PC-3 (cell line): ENCODE measurements around the gene UBE2E3. TPM values are rescaled to one million over a fixed set of nuclear protein-coding genes. Genes with fewer than 3 reads are reported as not detected.

ENCODE experiments used
- ATAC-seq: fragments of 200-7000 bp; cut with Tn5 transposase; 2 replicates; pipeline ENCODE4 v1.9.1; 2020; ENCODE audit warnings: mild to moderate bottlenecking, moderate library complexity
- BruUV-seq: library from RNA; stranded (reverse); fragments of 400-500 nt; replicated peaks from 2 replicates; lab custom pipeline; 2021; lab: Mats Ljungman, UMichigan
- CTCF ChIA-PET: fragments of 300-600 bp; sonication (Branson Sonifier 250); formaldehyde crosslinking; loops from one replicate; lab custom pipeline; 2022; ENCODE audit warnings: antibody characterized with exemption; lab: Charles Lee
- POLR2A ChIA-PET: fragments of 300-600 bp; sonication (Branson Sonifier 250); formaldehyde crosslinking; loops from one replicate; lab custom pipeline; 2022; ENCODE audit warnings: antibody characterized with exemption; ENCODE audit not compliant: unreplicated experiment; lab: Charles Lee
- DNase-seq: peaks from one replicate; pipeline ENCODE4 v3.0.0-alpha.2; 2015
- H2AFZ ChIP-seq: fragments of 300-600 bp; sonication (generic); 2 replicates; pipeline ENCODE4 v1.6.0; 2016; ENCODE audit warnings: antibody characterized with exemption, low read length
- H3F3A ChIP-seq: fragments of 300-600 bp; sonication (generic); one replicate; pipeline ENCODE4 v1.6.0; 2017; ENCODE audit warnings: antibody characterized with exemption, low read length, control low read depth, mild to moderate bottlenecking; ENCODE audit not compliant: unreplicated experiment
- H3K27ac ChIP-seq: fragments of 300-600 bp; sonication (generic); 2 replicates; pipeline ENCODE4 v1.5.1; 2016; ENCODE audit warnings: mild to moderate bottlenecking, low read length
- H3K27me3 ChIP-seq: fragments of 300-600 bp; sonication (generic); 2 replicates; pipeline ENCODE4 v1.6.1; 2016; ENCODE audit warnings: low read length, mixed read lengths
- H3K36me3 ChIP-seq: fragments of 300-600 bp; sonication (generic); 2 replicates; pipeline ENCODE4 v1.6.1; 2016; ENCODE audit warnings: low read depth, mixed run types, low read length, mixed read lengths
- H3K4me1 ChIP-seq: fragments of 300-600 bp; sonication (generic); 2 replicates; pipeline ENCODE4 v1.5.1; 2016; ENCODE audit warnings: low read length; ENCODE audit not compliant: insufficient read depth
- H3K4me2 ChIP-seq: fragments of 300-600 bp; sonication (generic); 2 replicates; pipeline ENCODE4 v1.6.0; 2016; ENCODE audit warnings: low read length
- H3K4me3 ChIP-seq: fragments of 300-600 bp; sonication (generic); 2 replicates; pipeline ENCODE4 v1.5.1; 2016; ENCODE audit warnings: mild to moderate bottlenecking, low read length, mixed read lengths
- H3K79me2 ChIP-seq: fragments of 300-600 bp; sonication (generic); 2 replicates; pipeline ENCODE4 v1.6.1; 2017; ENCODE audit warnings: low read length, mixed read lengths
- H3K9ac ChIP-seq: fragments of 300-600 bp; sonication (generic); 2 replicates; pipeline ENCODE4 v1.6.0; 2016; ENCODE audit warnings: mild to moderate bottlenecking, low read length
- H3K9me2 ChIP-seq: fragments of 300-600 bp; sonication (generic); replicated peaks from 2 replicates; pipeline ENCODE4 v1.6.1; 2016; ENCODE audit warnings: mixed run types, low read length, mixed read lengths
- H3K9me3 ChIP-seq: fragments of 300-600 bp; sonication (generic); 2 replicates; pipeline ENCODE4 v1.6.1; 2016; ENCODE audit warnings: low read length, mixed read lengths
- H4K20me1 ChIP-seq: fragments of 300-600 bp; sonication (generic); 2 replicates; pipeline ENCODE4 v1.6.1; 2016; ENCODE audit warnings: low read length, mixed read lengths
- CTCF ChIP-seq: fragments of 300-600 bp; sonication (generic); conservative IDR thresholded peaks from 2 replicates; pipeline ENCODE4 v1.5.1; 2017; ENCODE audit warnings: antibody characterized with exemption, low read depth, mild to moderate bottlenecking, low read length
- EZH2 ChIP-seq: fragments of 300-600 bp; sonication (generic); IDR thresholded peaks from one replicate; pipeline ENCODE4 v1.6.1; 2017; ENCODE audit warnings: antibody characterized with exemption, mild to moderate bottlenecking, low read length; ENCODE audit not compliant: unreplicated experiment
- EZH2phosphoT487 ChIP-seq: fragments of 300-600 bp; sonication (generic); IDR thresholded peaks from 2 replicates; pipeline ENCODE4 v1.6.1; 2018; ENCODE audit warnings: mild to moderate bottlenecking, antibody characterized with exemption, low read length, borderline replicate concordance
- intact Hi-C: fragments of 100-400 bp; cut with micrococcal nuclease; formaldehyde crosslinking; loops from 2 replicates; pipeline ENCODE4 v1.9.0; 2023
- total RNA-seq: library from RNA; depleted of rRNA; stranded (reverse); fragments of >200 nt; gene quantifications from 2 replicates; pipeline ENCODE4 v1.2.3, GENCODE V29; 2014

Gene UBE2E3
- total RNA-seq, 1 experiment from 2014 or later = 95.6 TPM

- peak; percentile 1 for ATAC-seq
- peaks cover 51% of the 10 kb centered on the region for H3K79me2 ChIP-seq
- H3K4me2 ChIP-seq = peak overlapping the region; percentile 89
- BruUV-seq = TSS peak; percentile 44
- H3K9me2 ChIP-seq = no peaks in the 10 kb centered on the region
- ChIA-PET POLR2A (interaction anchor here (0.5 to 0.7 kb wide), 6 partner anchors 14 to 461 kb away, joined by 3 to 20 read pairs (median 8); no protein-coding TSS in a partner anchor), CTCF (interaction anchor here (0.6 to 1.9 kb wide), 8 partner anchors 221 to 1744 kb away, joined by 3 to 18 read pairs (median 5); no protein-coding TSS in a partner anchor)
- H3K36me3 ChIP-seq = peaks cover 19% of the 10 kb centered on the region
- TF ChIP-seq EZH2phosphoT487 = no peak
- TF ChIP-seq EZH2 = no peak
- no peak for TF ChIP-seq CTCF
- H2AFZ ChIP-seq = peak overlapping the region; percentile 31; the same call in 1 of the 2 replicates
- peak overlapping the region; percentile 81 for H3K4me3 ChIP-seq
- peaks cover 54% of the 10 kb centered on the region for H3K4me1 ChIP-seq
- H3F3A ChIP-seq = peaks cover 4% of the 10 kb centered on the region
- H4K20me1 ChIP-seq = peaks cover 4% of the 10 kb centered on the region; the same call in 1 of the 2 replicates
- peak overlapping the region; percentile 92 for H3K9ac ChIP-seq
- H3K9me3 ChIP-seq = no peaks in the 10 kb centered on the region
- intact Hi-C loops = loop anchor here (2.0 to 5.0 kb wide), 5 partner anchors 76 to 740 kb away; no protein-coding TSS in a partner anchor
- H3K27me3 ChIP-seq = no peaks in the 10 kb centered on the region
- peak; percentile 47 for DNase-seq
- peak overlapping the region; percentile 75 for H3K27ac ChIP-seq
Measured at GRCh38 chr2:180980943-180981911, 822 bp downstream of the UBE2E3 start.

GRCh38 chr2:180983468-180984242 is 3.2 kb downstream of the UBE2E3 start:
- Histone ChIP-seq H3K9ac (peak overlapping the region; percentile 92), H3K36me3 (peaks cover 19% of the 10 kb centered on the region), H3K4me1 (peaks cover 47% of the 10 kb centered on the region), H3K4me2 (peak overlapping the region; percentile 89), H3K79me2 (peaks cover 75% of the 10 kb centered on the region), H3K4me3 (peak overlapping the region; percentile 81), H3K27ac (peak overlapping the region; percentile 55), H3K9me3 (no peaks in the 10 kb centered on the region), H3K9me2 (no peaks in the 10 kb centered on the region), H4K20me1 (peaks cover 4% of the 10 kb centered on the region; the same call in 1 of the 2 replicates), H2AFZ (peak overlapping the region; percentile 49), H3F3A (peaks cover 4% of the 10 kb centered on the region), H3K27me3 (no peaks in the 10 kb centered on the region)
- intact Hi-C loops = loop anchor here (1.0 to 5.0 kb wide), 5 partner anchors 74 to 859 kb away; no protein-coding TSS in a partner anchor
- peak; percentile 69 for DNase-seq
- TF ChIP-seq EZH2phosphoT487 (no peak), CTCF (peak; percentile 63; the same call in 1 of the 2 replicates)
- ChIA-PET POLR2A (interaction anchor here (0.6 kb wide), 1 partner anchor 292 kb away, joined by 3 read pairs; no protein-coding TSS in a partner anchor), CTCF (interaction anchor here (0.6 to 1.1 kb wide), 4 partner anchors 19 to 877 kb away, joined by 3 to 4 read pairs (median 4); no protein-coding TSS in a partner anchor)
- ATAC-seq = peak; percentile 16
- no TSS peak for BruUV-seq
